Left ventricle myocardium inferior (tissue), 1 donor: ENCODE data around the gene PKD1. TPM values are rescaled to one million over a fixed set of nuclear protein-coding genes. Genes with fewer than 3 reads are reported as not detected.

ENCODE experiments used
- DNase-seq: peaks from one replicate; pipeline ENCODE4 v3.0.0-alpha.2; 2020
- H3K27ac ChIP-seq: fragments of 200-600 bp; replicated peaks from 2 replicates; pipeline ENCODE4 v1.8.0; 2021
- H3K27me3 ChIP-seq: fragments of 200-600 bp; 2 replicates; pipeline ENCODE4 v1.8.0; 2021; ENCODE audit warnings: low read depth
- H3K36me3 ChIP-seq: fragments of 200-600 bp; 2 replicates; pipeline ENCODE4 v1.8.0; 2021
- H3K4me1 ChIP-seq: fragments of 200-600 bp; 2 replicates; pipeline ENCODE4 v1.8.0; 2021
- H3K4me3 ChIP-seq: fragments of 200-600 bp; 2 replicates; pipeline ENCODE4 v1.8.0; 2021; ENCODE audit warnings: mild to moderate bottlenecking, moderate library complexity
- H3K9me3 ChIP-seq: fragments of 200-600 bp; replicated peaks from 2 replicates; pipeline ENCODE4 v1.8.0; 2021
- CTCF ChIP-seq: fragments of 200-600 bp; IDR thresholded peaks from 2 replicates; pipeline ENCODE4 v1.8.0; 2021; ENCODE audit warnings: antibody characterized with exemption, mild to moderate bottlenecking, borderline replicate concordance
- intact Hi-C: fragments of 100-400 bp; cut with micrococcal nuclease; formaldehyde crosslinking; loops from one replicate; pipeline ENCODE4 v1.11.0; 2022
- total RNA-seq: library from RNA; stranded (reverse); fragmentation: NEBNext Ultra II Directional; extraction: Animal tissue kit (Norgen Biotek cat#: 25700); gene quantifications from one replicate; pipeline ENCODE4 v1.2.1, GENCODE V29; 2021
- donor health status: DM: no; HTN: yes; CAD: no; lungs with severe emphysema.

Gene PKD1
- total RNA-seq, 1 donor from 2014 or later: 83.9 TPM

GRCh38 chr16:2180962-2181923 is 45.5 kb upstream of the PKD1 start:
- no peak for DNase-seq
- intact Hi-C loops: no loop called here
- no peaks in the 10 kb centered on the region for H3K9me3 ChIP-seq

GRCh38 chr16:2180461-2180860 is 44.8 kb upstream of the PKD1 start:
- no peak for DNase-seq
- Histone ChIP-seq H3K27me3 (peaks cover 7% of the 10 kb centered on the region), H3K4me1 (no peaks in the 10 kb centered on the region), H3K36me3 (peaks cover 26% of the 10 kb centered on the region), H3K4me3 (no peak overlapping the region), H3K9me3 (no peaks in the 10 kb centered on the region), H3K27ac (no peak overlapping the region)
- TF ChIP-seq CTCF: no peak
- intact Hi-C loops: no loop called here

More at GRCh38 chr16:2180962-2181923, 45.5 kb upstream of the PKD1 start:
- Histone ChIP-seq H3K4me3 (no peak overlapping the region), H3K27me3 (peaks cover 7% of the 10 kb centered on the region), H3K27ac (no peak overlapping the region), H3K36me3 (peaks cover 18% of the 10 kb centered on the region), H3K4me1 (no peaks in the 10 kb centered on the region)
- TF ChIP-seq CTCF: no peak

GRCh38 chr16:2179576-2179975 is 43.9 kb upstream of the PKD1 start:
- H3K4me1 ChIP-seq: no peaks in the 10 kb centered on the region
- DNase-seq: no peak
- no peak overlapping the region for H3K27ac ChIP-seq
- no peak for TF ChIP-seq CTCF
- peaks cover 7% of the 10 kb centered on the region for H3K27me3 ChIP-seq
- H3K9me3 ChIP-seq: no peaks in the 10 kb centered on the region
- intact Hi-C loops: no loop called here
- peaks cover 34% of the 10 kb centered on the region for H3K36me3 ChIP-seq
- H3K4me3 ChIP-seq: no peak overlapping the region

GRCh38 chr16:2179107-2179501 is 43.4 kb upstream of the PKD1 start:
- DNase-seq: no peak
- Histone ChIP-seq H3K4me1 (no peaks in the 10 kb centered on the region), H3K36me3 (peaks cover 39% of the 10 kb centered on the region), H3K4me3 (no peak overlapping the region), H3K27ac (no peak overlapping the region), H3K9me3 (no peaks in the 10 kb centered on the region), H3K27me3 (peaks cover 7% of the 10 kb centered on the region)
- TF ChIP-seq CTCF: no peak
- intact Hi-C loops: no loop called here

- Histone ChIP-seq H3K27ac (no peak overlapping the region), H3K4me1 (no peaks in the 10 kb centered on the region), H3K4me3 (no peak overlapping the region), H3K9me3 (no peaks in the 10 kb centered on the region), H3K36me3 (peaks cover 45% of the 10 kb centered on the region), H3K27me3 (peaks cover 7% of the 10 kb centered on the region)
- no peak for TF ChIP-seq CTCF
- intact Hi-C loops: no loop called here
- no peak for DNase-seq
Observed at GRCh38 chr16:2178321-2179106, 42.8 kb upstream of the PKD1 start.
